Bronchial epithelial cell (primary cell): Measurements from ENCODE around the gene RGMA. TPM values are rescaled to one million over a fixed set of nuclear protein-coding genes. Genes with fewer than 3 reads are reported as not detected.

Experiments
- DNase-seq: peaks from one replicate; pipeline ENCODE4 v3.0.0-alpha.2; 2010; ENCODE audit warnings: low read depth
- FAIRE-seq: peaks from 2 replicates; lab custom pipeline; 2011; peaks lifted over from hg19 to GRCh38; lab: Jason Lieb, UNC
- H3K27me3 ChIP-seq: 2 replicates; pipeline ENCODE4 v1.5.1; 2011; ENCODE audit warnings: low read length; ENCODE audit not compliant: control insufficient read depth, insufficient read depth
- H3K36me3 ChIP-seq: 2 replicates; pipeline ENCODE4 v1.5.1; 2011; ENCODE audit warnings: low read length; ENCODE audit not compliant: control insufficient read depth, insufficient read depth
- H3K4me3 ChIP-seq: 2 replicates; pipeline ENCODE4 v1.5.1; 2011; ENCODE audit warnings: mild to moderate bottlenecking, low read depth, low read length, control low read depth
- total RNA-seq: library from RNA; depleted of rRNA; stranded (reverse); fragments of >200 nt; gene quantifications from 2 replicates; pipeline ENCODE4 v1.2.1, GENCODE V29; 2014
- TF ChIP-seq, protein P1 (sequence below): IDR thresholded peaks from 2 replicates; pipeline ENCODE4 v1.5.1; 2011; ENCODE audit warnings: mild to moderate bottlenecking, moderate library complexity, low read length, control low read depth, inconsistent platforms; ENCODE audit not compliant: insufficient read depth, severe bottlenecking

RGMA gene
- total RNA-seq, 1 donor from 2014 or later: 0.53 TPM

DNA sequence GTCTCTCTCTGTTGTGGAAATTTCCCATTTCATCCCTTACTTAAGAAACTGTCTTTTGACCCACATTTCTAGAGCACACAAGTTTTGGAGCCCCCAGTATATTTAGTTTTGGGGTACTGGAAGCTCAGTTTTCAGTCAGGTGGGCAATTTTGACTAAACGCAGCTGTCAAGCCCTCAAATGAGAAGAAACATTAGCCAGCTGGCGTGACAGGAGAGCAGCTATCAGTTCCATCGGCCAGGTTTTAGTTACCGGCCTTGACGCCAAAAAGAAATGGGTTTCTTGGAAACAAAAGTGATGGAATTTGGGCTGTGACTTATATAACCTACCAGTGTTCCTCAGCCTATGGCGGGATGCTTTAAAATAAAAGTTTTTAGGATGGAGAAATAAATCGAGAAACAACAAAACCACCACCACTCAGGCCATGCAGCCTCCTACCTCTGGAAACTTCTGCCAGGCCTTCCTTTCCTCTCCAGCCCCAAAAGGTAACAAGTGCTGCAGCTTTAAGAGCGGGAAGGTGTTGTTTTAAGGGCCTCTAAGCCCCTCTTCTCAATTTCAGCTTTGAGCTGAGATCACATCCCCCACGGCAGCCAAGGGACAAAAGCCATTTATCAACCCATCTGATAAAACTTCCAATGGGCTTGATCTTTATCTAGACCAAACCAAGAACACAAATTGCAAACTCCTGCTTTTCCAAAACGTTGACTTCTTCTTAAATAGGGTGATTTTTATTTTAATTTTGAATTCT is 18.3 kb downstream of the RGMA start:
- Histone ChIP-seq H3K4me3 (no peak overlapping the region), H3K36me3 (no peaks in the 10 kb centered on the region), H3K27me3 (peaks cover 13% of the 10 kb centered on the region)
- no peak for DNase-seq
- TF ChIP-seq, protein P1, sequence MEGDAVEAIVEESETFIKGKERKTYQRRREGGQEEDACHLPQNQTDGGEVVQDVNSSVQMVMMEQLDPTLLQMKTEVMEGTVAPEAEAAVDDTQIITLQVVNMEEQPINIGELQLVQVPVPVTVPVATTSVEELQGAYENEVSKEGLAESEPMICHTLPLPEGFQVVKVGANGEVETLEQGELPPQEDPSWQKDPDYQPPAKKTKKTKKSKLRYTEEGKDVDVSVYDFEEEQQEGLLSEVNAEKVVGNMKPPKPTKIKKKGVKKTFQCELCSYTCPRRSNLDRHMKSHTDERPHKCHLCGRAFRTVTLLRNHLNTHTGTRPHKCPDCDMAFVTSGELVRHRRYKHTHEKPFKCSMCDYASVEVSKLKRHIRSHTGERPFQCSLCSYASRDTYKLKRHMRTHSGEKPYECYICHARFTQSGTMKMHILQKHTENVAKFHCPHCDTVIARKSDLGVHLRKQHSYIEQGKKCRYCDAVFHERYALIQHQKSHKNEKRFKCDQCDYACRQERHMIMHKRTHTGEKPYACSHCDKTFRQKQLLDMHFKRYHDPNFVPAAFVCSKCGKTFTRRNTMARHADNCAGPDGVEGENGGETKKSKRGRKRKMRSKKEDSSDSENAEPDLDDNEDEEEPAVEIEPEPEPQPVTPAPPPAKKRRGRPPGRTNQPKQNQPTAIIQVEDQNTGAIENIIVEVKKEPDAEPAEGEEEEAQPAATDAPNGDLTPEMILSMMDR: no peak
- no peak for FAIRE-seq

DNA sequence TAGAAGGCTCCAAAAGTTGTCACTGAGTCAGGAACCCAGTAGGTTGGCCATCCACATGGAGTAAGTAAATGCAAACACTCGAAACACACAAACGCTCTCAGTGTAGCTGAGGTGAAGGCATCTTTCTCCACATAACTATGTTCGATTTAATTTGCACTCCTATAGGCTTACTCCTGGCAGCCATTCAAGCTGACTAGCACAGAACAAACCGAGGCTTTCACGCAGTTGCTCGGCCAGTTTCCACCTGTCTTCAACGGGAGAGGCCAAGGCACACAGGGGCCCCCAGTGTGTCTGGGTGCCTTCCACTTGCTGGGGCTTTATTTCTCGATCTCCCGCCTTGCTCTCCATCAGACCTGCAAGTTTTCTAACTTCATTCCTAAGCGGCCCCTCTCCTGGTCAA is 18.9 kb downstream of the RGMA start:
- TF ChIP-seq, protein P1: no peak

DNA sequence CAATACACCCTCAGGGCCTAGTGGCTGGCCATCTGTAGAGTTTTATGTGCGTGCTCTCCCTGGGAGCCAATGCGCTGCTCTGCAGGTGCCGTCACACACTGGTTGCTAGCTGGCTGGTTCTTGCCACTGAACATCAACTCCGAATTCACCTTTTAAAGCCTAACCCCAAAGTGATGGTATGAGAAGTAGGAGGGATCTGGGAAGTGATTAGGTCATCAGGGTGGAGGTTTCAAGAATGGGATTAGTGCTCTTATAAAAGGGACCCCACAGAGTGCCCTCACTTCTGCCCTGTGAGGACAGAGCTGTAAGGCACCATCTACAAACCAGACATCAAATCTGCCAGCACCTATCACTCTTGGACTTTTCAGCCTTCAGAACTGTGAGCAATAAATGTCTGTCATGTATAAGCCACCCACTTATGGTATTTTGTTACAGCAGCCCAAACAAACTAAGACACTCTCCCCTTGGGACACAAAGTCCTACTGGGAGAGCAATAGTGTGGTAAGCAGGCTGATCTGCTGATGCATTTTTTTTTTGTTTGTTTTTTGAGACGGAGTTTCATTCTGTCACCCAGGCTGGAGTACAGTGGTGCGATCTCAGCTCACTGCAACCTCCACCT is 20.3 kb downstream of the RGMA start:
- H3K36me3 ChIP-seq: no peaks in the 10 kb centered on the region
- TF ChIP-seq, protein P1: no peak
- H3K4me3 ChIP-seq: no peak overlapping the region
- H3K27me3 ChIP-seq: peaks cover 10% of the 10 kb centered on the region
- FAIRE-seq (peak; percentile 62), DNase-seq (no peak)

More for the DNA sequence above, 18.9 kb downstream of the RGMA start:
- FAIRE-seq (no peak), DNase-seq (no peak)
- Histone ChIP-seq H3K36me3 (no peaks in the 10 kb centered on the region), H3K4me3 (no peak overlapping the region), H3K27me3 (peaks cover 13% of the 10 kb centered on the region)

DNA sequence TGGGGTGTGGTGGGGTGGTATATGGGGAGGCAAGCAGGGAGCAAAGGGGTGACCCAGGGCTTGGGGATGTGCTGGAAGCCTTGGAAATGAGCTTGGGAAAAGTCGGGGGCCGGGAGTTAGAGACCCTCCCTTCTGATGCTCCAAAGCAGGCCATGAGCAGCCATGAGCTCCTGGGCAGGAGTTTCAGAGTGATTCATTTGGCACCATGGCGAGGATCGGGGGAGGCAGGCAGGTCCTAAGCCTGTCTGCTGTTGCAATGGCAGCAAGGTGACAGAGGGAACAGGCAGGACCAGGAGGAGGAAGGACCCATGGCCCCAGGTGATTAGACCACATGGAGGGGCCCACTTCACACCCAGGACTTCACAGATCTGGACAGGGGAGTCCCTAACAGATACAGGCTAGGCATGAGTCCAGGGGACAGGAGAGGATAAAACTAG is 21.3 kb downstream of the RGMA start:
- H3K27me3 ChIP-seq: peaks cover 6% of the 10 kb centered on the region
- H3K4me3 ChIP-seq: no peak overlapping the region
- DNase-seq: no peak
- H3K36me3 ChIP-seq: no peaks in the 10 kb centered on the region
- TF ChIP-seq, protein P1: no peak
- no peak for FAIRE-seq

DNA sequence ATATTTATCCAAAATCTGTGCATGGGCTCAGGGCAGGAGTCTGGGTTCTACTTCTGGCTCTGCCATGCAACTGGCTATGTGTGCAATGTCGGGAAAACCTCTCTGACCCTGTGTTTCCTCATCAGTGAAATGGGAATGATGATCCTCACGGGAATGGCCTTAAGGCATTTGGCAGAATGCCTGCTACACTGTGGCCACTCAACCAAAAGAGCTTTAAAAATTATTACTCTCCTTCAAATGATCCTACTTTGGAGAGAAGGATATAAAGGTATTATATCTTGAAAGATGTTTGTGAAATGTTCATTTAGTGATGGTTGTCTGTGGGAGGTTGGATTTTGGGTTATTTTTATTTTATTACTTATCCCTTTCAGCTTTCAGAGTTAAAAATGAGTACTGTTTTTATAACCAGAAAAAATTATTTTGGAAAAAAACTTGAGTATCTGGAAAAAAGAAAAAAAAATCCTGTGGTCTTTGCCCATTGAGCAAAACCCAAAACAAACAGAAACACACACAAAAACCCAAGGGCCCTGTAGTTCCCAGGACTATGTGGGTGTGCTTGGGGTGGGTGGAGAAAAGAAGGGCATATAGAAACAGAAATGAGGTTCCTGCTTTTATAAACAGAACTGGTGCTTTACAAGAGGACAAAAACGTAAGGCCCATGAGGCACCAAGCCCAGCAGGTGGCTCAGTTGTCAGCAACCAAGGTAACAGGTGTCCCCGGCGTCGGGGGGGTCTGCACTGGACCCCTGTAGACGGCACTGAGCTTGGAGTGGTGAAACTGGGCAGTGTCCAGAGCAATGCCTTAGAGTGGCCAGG is 22.0 kb downstream of the RGMA start:
- TF ChIP-seq, protein P1: no peak
- FAIRE-seq: no peak

More for the DNA sequence above, 22.0 kb downstream of the RGMA start:
- Histone ChIP-seq H3K4me3 (no peak overlapping the region), H3K36me3 (no peaks in the 10 kb centered on the region), H3K27me3 (peaks cover 6% of the 10 kb centered on the region)
- DNase-seq: no peak
